VCaP (cell line): ENCODE data around the gene GRIK3.

Experiments used
- H3K27ac ChIP-seq: fragments of 450-650 bp; 2 replicates; pipeline ENCODE4 v1.5.1; 2017
- TF ChIP-seq, protein P1 (sequence below): fragments of 450-650 bp; conservative IDR thresholded peaks from 2 replicates; pipeline ENCODE4 v1.5.1; 2017; ENCODE audit warnings: mild to moderate bottlenecking, moderate library complexity

GRIK3 gene

DNA sequence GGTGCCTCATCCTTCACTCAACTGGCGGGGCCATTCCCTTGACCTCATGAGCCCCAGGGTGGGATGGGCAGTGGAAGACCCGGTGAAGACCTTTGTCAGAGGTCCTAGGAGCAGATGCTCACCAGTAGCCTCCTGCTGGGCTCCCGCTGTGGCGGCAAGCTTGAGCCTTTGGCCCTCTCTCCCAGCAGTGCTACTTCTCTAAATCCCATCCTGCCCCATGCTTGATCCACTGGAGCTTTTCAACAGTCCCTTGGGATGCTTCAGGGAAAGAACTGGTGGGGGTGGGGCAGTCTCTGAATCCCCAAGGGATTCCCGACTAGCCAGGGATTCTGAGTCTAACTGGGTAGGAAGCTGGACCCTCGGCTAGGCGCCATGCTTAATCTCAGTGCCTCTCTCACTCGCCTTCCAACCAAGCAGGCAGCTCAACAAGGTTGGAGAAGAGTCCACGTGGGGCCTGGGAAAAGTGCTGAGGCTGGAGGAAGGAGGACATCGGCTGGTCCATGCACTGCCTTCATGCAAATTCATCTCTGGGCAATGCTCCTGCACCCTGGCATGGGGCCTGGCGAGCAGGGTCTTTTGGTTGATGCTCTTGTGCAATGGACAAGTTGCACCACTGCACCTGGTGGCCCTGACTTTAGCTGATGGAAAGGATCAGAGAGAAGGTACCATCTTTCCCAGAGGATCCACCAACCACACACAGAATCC is 190.3 kb downstream of the GRIK3 start:
- TF ChIP-seq, protein P1, sequence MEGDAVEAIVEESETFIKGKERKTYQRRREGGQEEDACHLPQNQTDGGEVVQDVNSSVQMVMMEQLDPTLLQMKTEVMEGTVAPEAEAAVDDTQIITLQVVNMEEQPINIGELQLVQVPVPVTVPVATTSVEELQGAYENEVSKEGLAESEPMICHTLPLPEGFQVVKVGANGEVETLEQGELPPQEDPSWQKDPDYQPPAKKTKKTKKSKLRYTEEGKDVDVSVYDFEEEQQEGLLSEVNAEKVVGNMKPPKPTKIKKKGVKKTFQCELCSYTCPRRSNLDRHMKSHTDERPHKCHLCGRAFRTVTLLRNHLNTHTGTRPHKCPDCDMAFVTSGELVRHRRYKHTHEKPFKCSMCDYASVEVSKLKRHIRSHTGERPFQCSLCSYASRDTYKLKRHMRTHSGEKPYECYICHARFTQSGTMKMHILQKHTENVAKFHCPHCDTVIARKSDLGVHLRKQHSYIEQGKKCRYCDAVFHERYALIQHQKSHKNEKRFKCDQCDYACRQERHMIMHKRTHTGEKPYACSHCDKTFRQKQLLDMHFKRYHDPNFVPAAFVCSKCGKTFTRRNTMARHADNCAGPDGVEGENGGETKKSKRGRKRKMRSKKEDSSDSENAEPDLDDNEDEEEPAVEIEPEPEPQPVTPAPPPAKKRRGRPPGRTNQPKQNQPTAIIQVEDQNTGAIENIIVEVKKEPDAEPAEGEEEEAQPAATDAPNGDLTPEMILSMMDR = no peak

DNA sequence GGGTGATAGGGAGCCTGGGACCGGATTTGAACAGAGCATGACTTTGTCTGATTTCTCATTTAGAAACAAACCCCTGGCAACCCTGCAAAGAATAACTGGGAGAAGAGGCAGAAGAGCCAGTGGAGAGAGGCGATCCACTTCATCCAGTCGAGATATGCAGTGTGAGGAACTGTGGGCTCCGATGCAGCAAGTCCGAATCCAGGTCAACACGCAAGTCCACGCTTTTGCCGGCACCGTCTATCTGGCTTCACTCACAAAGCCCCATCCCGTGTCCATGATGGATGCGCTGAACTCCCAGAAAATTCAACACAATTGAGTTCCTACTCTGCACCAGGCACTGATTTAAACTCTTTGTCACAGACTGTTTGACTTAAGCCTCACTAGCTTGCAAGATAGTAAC is 191.3 kb downstream of the GRIK3 start:
- TF ChIP-seq, protein P1 = no peak
- no peak overlapping the region for H3K27ac ChIP-seq

More for the DNA sequence above, 190.3 kb downstream of the GRIK3 start:
- no peak overlapping the region for H3K27ac ChIP-seq

DNA sequence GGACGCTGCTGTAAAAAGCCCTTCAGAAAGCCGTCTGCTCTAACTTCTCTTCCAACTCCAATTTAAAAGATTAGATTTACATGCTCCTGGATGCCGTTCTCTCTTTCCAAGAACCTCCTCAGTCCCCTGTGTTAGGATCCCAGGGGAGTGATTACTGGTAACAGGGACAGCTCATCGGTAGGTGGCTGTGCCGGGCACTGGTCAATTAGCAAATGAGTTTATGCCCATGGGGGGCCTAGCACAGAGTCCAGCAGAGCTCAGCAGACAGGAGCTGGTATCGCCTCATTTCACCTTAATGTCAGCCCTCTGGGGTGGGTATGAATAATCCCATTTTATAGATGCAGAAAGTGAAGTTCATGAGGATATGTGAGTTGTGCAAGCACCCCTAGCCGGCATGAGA is 191.9 kb downstream of the GRIK3 start:
- no peak overlapping the region for H3K27ac ChIP-seq
- TF ChIP-seq, protein P1 = no peak

DNA sequence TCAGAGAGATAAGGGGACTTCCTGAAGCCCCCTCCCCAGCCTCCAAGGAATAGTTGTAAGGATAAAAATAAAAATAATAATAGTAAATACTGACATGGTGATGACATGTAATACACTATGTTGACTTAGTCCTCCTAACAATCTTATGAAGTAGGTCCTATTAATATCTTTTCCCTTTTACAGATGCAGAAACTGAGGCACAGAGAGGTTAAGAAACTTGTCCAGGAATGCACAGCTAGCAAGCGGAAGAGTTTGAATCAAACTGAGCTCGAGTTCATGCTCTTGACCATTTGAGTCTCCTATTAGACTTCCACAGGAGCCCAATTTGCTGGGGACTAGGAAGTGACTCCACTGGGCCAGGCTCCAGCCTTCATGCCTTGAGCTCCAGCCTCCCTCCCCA is 194.8 kb downstream of the GRIK3 start:
- TF ChIP-seq, protein P1 = no peak
- no peak overlapping the region for H3K27ac ChIP-seq

DNA sequence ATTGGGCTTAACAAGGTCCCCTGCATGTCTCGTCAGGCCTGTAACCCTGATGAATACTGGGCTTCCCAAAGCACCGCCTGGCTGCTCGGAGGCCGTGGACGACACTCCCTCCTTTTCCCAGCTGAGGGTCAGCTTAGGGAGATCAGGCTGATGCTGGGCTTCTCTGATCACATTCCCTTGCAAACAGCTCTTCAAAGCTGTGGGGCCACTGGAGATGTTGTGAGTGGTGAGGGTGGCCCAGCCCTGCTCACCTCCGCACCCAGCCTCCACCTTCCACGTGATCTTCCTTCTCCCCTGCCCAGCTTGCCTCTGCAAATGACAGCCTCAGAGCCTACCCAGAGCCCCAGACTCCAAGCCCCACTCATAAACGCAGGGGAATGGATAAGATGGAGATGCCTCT is 195.4 kb downstream of the GRIK3 start:
- no peak overlapping the region for H3K27ac ChIP-seq
- TF ChIP-seq, protein P1 = no peak

DNA sequence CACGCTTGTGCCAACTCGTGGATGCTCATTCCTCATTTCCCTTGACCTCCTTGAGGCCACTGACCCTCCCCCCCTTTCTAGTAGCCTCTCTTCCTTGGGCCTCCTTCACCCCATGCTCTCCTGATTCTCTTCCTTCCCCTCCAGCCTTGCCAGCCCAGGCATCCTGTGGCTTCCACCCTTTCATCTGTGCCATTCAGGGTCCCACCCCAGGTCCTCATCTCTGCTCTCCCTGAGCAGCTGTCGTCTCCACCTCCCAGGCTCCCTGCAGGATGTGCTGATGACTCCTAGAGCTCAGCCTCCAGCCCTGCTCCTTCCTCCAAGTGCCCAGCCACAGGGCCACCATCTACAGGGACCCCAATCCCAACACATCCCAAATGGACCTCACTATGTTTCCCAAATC is 197.4 kb downstream of the GRIK3 start:
- no peak overlapping the region for H3K27ac ChIP-seq
- TF ChIP-seq, protein P1 = no peak

DNA sequence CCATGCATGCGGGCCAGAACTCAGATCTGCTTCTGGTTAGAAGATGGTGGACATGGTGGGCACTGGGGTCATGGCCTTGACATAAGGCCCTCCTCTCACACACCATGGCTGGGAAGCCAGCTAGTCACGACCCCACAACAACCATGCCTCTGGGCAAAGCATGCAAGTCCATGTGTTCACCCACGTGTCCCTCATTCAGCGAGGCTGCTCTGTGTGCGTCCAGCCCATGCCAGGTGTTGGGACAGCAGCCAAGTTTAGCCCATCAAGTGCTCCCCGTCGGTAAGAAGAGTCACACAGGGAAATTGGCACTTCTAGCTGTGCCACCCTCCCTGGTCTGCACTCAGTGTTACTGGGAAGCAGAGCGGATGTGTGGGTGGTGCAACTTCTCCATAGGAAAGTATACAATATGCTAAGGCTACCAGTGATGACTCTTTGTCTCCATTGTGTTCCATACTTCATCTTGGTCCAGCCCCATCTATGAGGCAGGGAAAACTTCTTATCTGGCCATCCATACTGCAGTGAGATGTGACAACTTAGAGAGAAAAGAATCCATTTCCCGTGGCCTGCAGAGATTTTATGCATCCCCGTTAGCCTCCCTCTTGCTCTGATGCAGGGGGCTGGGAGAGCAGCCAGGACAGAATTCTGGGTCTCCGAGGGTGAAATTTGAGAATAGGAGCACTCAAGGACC is 198.0 kb downstream of the GRIK3 start:
- TF ChIP-seq, protein P1 = no peak

More for the DNA sequence above, 198.0 kb downstream of the GRIK3 start:
- H3K27ac ChIP-seq = no peak overlapping the region
